NCI-H2171 (cell line): ENCODE data around the gene GPC6.

ENCODE experiments used
- DNase-seq: peaks from one replicate; lab custom pipeline; 2025; lab: John Stamatoyannopoulos, UW

The GPC6 gene

DNA sequence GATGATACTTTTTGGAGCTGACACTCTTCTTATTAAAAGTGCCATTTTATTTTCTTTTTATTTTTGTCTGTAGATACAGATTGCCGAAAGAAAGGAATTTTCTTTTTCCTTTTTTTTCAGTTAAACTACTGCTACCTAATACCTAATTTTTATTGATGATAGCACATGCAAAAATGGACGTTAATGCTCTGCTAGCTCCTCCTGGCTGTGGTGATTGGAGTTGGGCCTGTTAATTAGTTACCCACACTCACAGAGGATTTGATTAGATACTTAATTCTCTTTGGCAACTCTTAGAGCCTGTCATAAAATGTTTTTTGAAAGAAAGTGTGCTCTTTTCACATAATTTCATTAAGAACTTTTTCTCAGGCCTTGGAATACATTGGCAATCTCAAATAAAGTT is 886.1 kb downstream of the GPC6 start:
- no peak for DNase-seq

DNA sequence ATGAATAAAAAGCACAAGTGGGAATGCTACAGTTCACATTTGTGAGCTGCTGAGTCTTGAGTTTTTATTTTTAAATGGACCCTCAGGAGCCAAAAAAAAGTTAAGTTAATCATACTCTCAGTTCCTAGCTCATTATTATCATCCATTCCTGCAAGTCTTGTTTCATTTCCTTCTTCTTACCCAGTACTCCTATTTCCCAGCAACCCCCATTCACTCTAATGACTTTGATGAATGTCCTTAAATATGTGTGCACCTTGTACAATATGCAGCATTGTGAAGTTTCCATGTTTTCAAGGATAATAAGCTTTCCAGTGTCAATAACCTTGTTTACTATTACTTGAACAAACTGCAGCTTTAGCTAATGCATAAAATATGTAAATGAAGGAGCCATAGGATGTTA is 886.6 kb downstream of the GPC6 start:
- no peak for DNase-seq

DNA sequence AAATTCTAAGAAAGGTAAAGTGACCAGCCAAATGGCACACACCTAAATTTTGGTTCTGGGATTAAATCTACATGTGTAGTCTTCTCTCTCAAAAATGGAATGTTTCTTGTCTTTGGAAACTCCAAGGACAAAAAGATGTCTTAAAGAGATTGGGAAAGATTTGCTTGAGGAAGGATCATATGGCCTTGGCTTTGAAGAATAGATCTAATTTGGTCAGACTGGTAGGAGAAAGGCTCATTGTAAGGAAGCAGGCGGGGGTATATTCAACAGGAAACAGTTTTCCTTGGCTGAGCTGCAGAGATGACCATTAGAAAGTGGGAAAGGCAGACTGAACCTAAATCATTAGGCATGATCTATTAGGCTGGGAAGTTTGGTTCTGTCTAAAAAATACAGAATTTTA is 887.6 kb downstream of the GPC6 start:
- no peak for DNase-seq

DNA sequence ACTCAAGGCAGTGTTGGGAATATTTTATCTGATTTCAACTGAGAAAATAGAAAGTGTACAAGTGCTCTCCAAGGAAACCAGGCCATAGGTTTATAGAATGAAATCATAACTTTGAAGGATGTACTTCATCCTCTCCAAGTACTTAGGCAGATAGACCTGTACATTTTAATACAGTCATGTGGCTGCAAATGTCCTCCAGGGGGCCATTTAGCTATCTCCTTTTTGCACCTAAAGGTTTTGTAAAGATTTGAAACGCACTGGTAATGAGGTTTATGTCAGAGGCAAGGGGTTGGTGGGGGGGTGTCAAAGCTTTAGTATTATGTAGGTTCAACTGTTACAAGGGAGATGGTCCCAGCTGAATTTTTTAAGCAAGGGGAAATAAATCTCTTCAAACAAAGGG is 888.4 kb downstream of the GPC6 start:
- DNase-seq, result no peak

DNA sequence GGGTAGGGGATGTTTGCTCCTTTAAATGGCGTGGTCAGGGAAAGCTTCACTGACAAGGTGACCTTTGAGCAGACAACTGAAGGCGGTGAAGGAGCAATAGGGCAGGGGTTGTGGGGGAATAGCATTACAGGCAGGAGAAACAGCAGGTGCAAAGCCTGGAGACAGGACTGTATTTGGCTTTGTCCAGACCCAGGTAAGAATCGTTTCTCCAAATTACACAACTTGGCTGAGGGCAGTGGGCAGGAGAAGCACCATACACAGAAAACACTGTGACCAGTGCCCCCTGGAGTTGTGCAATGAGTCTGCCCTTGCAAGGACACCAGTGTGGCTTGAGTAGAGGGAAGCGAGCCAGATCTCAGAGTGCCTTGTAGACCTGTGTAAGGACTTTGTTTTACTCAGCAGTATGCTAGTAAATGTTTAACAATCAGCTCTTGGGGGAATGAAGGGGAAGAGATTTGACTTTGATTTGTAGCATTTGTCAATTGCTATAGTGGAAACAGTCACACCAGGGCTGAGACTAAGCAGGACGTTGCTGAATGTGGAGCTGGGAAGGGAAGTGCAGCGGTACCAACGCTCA is 892.8 kb downstream of the GPC6 start:
- DNase-seq, result no peak

DNA sequence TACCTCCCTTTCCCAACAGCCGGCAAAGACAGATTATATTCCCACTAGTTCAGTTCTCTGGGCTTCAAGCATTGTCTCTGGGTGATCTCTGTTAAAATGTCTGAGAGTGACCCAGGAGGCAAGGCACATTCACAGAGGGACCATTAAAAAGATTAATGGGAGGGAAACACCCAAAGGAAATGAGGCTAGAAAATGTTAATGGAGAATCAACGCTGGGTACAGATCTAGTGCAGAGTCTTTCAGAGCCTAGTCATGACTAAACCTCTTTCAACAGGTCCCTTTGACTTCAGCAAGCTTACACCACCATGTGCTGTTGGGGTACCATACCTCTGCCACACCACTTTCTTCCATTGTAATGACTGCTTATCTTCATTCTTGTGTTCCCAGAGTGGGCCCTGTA is 894.3 kb downstream of the GPC6 start:
- DNase-seq, result no peak

DNA sequence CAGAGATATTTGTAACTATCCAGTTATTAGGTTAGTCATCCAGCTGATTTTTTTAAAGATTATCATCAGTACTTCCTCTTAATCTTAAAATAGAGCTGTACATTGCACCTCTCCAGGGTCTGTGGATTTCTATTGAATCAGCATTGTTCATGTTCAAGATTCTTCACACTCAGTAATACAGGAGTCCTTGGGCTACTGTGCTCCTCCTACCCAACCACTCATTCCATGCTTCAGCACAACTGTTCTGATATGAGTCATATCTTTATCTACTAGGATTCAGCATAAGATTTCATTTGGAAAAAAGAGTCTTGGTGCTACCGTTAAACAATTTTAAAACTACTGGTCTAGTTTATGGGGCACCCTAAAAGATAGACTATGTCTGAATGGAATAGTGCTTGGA is 895.1 kb downstream of the GPC6 start:
- no peak for DNase-seq

DNA sequence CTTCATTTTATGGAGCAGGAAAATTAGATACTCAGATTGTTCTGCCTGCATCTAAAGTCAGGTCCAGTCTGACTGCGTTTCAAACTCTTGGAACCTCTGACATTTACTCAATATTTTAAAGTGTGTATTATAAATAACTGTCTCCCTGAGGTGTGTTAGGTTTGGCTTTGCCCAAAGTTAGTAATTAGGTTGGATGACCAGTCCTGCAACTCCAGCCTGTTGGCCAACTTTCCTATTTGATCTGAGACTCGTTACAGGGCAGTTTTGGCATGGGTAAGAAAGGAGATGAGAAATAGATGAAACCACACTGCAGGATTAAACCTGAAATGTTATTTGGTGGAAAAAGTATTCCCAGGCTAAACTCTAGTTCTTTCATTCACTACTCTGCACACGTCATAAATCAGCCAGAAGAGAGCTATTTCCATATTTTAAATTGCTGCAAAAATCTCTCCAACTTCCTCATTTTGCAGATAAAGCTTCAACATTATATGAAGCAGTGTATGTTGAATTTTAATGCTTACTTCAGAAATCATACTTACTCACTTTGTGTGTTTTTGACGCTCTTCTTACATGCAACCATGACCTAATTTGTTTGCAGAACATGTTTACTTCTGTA is 895.8 kb downstream of the GPC6 start:
- DNase-seq, result no peak

DNA sequence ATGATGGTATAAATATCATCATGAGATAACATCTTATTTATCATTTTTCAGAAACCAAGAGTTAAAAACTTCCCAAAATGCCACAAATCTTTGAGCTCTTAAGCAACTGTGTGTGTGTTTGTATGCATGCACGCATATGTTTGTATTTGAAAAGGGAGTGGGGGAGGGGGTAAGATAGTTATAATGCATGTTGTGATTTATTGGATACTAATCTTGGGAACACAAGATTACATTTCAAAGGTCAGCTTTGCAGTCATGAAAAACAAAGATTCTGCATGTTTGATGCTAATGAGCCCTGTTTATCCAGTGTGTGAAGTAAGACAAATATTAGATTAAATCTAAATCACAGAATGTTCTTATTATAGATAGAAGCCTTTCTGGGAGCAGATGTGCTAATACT is 897.0 kb downstream of the GPC6 start:
- DNase-seq, result no peak

DNA sequence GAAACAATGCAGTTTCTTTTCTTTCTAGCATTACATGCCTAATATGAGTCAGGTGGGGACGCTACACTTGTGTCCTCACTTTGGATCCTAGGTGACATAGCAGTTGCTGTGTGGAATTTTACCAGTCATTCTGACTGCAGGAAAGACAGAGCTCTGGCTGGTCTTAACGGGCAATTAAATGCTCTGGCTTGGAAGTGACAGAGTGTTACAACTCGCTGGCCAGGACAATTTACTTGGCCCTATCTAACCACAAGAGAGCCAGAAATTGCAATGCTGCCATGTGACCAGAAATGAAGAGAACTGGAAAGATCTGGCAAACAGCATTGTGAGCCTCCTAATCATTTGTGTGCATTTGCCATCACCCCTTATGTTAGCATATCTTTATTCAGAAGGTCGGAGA is 901.8 kb downstream of the GPC6 start:
- DNase-seq, result no peak

DNA sequence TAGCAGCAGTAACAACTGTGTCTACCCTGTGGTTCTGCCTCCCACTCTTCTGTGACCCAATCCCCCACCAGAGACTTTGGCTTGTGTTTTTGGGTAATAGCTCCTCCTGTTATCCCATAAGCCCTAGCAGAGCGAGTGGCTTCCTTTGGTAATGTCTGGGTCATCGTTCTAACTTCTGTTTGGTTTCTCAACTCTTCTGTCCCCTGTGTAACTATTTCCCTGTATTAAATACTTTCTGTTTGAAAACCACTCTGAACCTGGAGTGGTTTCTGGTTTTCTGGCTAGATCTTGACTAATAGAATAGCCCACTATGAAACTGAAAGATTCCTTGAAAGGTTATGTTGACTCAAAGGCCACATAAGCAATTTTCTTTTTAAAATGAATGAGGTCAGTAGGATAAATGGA is 902.9 kb downstream of the GPC6 start:
- no peak for DNase-seq

DNA sequence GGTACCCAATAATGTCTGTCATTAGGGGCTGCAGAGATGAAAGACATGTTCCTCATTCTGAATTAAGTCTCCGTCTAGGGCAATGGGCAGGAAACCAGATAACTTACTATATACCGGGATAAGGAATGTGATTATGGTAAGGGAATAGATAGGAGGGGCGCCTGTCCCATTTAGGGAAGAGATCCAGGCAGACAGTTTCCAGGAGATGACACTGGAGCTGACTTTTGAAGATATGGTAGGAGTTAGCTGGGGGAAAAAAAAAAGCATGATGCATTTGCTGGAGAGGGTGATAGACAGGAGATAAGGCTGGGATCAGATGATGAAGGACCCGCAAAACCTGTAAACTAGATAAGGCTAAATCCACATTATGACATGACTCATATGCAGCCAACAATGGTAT is 912.2 kb downstream of the GPC6 start:
- DNase-seq, result no peak

DNA sequence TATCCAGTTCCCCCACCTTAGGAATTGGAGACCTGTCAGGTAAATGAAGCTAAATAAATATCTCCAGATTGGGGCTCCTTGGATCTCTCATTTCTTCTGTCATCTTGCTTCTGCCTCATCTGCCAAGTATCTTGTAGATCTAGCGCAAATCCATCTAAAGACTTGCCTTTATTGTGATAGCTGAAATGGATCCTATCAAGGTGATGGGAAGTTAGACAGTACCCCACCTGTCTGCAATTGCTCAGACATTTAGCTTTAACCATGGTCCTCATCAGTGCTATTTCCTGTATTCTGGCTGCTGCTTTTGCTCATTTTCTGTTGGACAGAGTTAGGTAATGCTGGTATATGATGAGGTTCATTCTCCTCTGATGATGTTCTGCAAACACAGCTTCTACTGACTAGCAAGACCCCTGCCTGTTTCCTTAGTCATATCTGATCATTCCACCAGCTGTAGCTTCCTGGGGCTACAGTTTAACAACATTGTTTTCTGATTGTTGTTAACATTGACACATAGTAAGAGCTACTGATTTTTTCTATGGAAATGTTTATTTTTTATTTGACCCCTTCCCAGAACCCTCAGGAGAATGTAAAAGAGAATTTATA is 912.9 kb downstream of the GPC6 start:
- no peak for DNase-seq

DNA sequence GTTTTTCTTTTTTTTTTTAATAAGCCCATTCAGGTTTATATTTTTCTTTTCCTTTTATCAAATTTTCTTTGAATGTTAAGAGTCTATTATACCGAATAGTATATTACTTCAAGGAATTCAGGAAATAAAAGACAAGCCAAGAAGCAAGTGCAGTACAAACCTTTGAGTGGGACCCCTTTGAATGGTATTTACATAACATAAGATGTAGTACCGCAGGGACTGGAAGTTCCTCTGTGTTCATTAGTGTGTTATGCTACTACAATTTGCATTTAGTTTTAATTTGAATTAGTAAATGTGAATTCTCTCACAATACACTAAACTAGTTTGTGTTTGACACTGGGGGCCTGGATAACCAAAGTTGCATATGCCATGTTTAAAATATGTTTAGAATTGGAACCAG is 913.4 kb downstream of the GPC6 start:
- no peak for DNase-seq

DNA sequence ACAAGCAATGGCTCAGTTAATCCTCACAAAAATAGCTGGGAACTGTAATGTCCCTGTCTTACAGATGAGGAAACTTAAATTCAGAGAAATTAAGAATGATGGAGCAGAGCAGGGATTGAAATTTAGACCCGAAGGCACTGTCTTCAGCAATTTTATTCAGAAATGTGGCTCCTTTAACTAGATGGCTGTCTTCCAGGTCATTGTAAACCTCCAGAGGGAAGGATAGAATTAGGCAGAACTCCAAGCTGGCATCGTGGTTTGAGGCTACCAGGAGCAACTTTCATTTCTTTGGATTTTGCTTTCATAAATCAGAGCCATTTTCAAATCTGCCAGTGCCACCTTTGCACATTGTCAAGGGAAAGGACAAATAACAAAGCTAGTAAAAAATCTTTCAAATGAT is 913.9 kb downstream of the GPC6 start:
- DNase-seq, result peak; percentile 3

DNA sequence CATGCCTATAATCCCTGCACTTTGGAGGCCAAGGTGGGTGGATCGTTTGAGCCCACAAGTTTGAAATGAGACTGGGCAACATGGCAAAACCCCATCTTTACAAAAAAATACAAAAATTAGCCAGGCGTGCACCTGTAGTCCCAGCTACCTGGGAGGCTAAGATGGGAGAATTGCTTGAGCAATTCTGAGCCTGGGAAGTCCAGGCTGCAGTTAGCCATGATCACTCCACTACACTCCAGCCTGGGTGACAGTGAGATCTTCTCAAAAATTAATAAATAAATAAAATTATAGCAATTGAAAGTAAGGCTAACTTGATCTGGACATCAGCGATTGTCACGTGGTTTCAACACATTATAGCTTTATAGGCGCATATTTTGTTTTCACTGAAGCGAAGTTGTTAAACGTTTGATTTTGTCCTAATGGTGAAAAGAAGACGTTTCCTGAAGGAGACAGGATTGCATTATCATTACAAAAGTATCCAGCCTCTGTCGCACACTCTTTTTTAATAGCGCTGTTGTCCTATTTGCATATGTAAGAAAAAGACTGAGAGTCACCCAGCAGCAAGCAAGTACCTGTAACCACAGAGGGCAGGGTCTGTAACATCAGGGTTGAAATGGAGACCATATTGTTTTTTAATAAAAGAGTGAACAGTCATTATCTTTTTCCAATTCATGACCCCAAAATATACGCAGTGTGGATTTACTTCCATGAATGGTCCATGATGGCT is 917.2 kb downstream of the GPC6 start:
- DNase-seq, result no peak

DNA sequence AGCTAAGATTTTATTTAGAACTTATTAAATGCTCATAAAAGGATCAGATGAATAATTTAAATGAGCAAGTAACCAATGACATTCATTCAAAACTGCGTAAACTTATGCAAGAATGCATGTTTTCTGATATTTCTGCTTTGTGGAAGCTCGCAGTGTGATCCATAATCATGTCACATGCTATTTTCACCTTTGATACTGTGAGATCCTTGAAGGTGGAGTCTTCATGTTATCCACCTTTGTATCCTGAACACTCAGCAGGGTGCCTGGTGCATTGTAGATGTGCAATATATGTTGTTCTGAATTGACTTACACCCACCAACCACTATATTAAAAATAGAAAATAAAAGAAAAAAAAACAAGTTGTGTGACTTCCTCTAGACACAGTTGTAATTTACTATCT is 919.4 kb downstream of the GPC6 start:
- DNase-seq, result no peak

DNA sequence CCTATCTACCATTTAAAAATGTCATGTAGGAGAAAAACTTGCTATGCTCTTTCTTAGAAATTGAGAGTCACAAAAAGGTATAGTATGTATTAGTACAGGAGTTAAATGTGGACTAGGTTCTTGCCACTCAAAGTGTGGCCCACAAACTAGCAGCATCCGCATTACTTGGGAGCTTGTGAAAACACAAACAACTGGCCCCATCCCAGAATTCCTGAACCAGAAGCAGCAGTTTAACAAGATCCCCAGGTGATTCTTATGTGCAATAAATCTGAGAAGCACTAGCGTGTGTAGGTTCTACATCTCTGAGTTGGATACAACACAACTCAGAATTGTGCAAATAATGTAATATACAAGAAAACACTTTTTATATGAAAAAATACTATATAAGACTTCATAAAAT is 927.0 kb downstream of the GPC6 start:
- no peak for DNase-seq

DNA sequence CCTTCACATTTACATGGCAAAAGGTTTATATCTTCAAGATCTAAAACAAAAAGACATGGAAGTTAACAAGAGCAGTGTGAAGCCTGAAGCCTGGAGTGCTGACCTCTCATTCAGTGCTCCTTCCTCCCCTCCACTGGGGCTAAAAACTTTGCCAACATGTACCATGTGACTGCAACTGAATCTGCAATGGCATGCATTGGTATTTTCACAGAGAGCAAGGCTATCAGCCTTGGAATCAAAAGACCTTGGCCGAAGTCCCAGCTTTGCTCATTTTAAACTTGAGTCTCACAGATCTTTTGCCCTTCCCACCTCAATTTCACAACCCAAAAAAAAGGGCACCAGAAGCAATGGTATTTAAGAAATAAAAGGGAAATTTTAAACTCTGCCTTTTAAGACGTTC is 927.8 kb downstream of the GPC6 start:
- DNase-seq, result no peak

DNA sequence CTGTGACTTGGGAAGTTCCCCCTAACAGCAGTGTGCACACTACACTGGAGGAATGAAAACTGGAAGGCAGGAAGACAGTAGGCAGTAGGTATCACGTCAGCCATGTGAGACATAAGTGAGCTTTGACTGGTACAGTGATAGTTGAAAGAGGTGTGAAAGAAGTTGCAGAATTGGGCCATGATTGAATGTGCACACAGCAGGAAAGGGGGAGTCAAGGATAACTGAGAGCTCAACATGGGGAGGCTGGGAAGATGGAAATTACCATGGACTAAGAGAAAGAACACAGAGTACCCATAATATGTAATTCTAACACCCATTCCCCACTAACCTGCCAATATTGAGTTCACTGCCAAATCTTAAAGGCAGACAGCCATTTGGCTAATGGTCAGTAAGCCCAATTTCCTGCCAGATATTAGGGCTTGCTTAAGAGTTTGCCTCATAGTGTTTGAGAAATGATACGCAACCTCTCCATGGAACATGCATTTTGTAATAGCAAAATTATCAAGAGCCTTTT is 931.2 kb downstream of the GPC6 start:
- no peak for DNase-seq

DNA sequence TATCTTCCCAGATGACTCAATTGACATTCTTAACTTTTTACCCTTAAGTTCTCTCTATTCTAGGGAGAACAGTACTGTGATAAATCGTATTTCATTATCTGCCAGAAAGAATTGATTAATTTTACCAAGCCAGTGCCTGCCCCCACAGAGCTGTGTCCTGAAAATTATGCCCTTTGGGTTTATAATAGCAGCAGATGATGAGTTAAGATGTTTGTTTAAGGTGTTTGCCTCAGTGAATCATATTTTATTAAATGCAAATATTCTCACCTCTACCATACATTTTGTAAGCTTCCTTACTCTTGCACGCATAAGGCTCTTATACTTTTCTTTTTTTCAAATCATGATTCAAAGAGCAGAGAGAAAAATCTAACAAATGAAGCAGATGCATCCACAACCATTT is 934.3 kb downstream of the GPC6 start:
- DNase-seq, result no peak

DNA sequence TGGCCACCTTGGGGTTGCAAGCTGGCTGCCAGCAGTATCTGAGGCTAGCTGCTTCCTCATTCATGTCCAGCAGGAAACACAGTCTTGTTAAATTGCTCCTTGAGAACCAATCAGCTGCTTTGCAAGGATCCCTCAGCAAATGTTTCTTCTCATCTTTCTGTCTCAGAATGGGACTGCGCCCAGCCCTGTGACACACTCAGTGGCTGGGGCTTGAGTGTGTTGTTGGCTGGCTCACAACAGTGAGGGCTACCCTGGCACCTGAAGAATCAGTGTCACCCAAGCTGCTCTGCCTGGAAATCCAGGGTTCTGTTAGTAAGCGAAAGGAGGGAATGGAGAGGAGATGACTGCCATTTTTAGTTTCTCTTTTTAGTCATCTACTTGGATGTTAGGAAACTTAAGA is 935.7 kb downstream of the GPC6 start:
- DNase-seq, result no peak

DNA sequence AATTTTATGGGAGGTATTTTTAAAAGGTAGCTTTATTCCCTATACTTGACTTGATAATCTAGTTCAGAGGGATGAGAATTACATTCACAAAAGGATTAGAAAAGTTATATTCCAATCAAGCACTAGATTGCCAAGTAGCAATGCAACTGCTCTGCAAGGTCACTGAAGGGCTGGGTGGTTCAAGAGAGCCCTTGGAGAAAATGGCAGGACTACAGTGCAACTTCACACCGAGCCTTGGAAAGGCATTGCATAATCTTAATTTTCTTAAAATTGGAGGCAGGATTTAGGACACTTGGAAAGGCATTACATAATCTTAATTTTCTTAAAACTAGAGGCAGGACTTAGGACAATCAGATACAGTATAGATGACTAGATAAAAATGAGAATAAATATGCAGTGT is 936.9 kb downstream of the GPC6 start:
- no peak for DNase-seq
